T-cell (primary cell): ENCODE data around the gene RIIAD1. TPM values are rescaled to one million over a fixed set of nuclear protein-coding genes. Genes with fewer than 3 reads are reported as not detected.

ENCODE experiments used
- ATAC-seq, 4 experiments: fragments of 200-7000 bp in 3 of 4; fragments of 150-1000 bp in 1 of 4; cut with Tn5 transposase; replicated peaks in 1 of 4; 1 replicate in 3 of 4; 2 replicates in 1 of 4; pipeline ENCODE4 v1.10.0; 2021; ENCODE audit warnings: moderate library complexity in 3 of 4, mild to moderate bottlenecking in 2 of 4, moderate number of reproducible peaks in 1 of 4
- CTCF ChIA-PET, 2 donors: fragments of 300-600 bp; sonication (Branson Sonifier 250); formaldehyde crosslinking; loops; one replicate each; lab custom pipeline; 2022; ENCODE audit warnings: antibody characterized with exemption in 2 of 2; lab: Charles Lee
- POLR2A ChIA-PET, 2 donors: fragments of 300-600 bp; sonication (Branson Sonifier 250); formaldehyde crosslinking; loops; one replicate each; lab custom pipeline; 2022; ENCODE audit warnings: antibody characterized with exemption in 2 of 2; lab: Charles Lee
- DNase-seq, 35 experiments: peaks; one replicate each; pipeline versions ENCODE4 v3.0.0 to v3.0.0-alpha.2; 2013 to 2023
- H3K27ac ChIP-seq: one replicate; pipeline ENCODE4 v1.5.1; 2013; ENCODE audit warnings: low read length
- H3K27me3 ChIP-seq, 2 experiments: replicated peaks in 1 of 2; 1 replicate in 1 of 2; 2 replicates in 1 of 2; pipeline versions ENCODE4 v1.6.1 to v1.7.0; 2013; ENCODE audit warnings: low read length in 1 of 2, mixed read lengths in 1 of 2; ENCODE audit not compliant: control insufficient read depth in 2 of 2, insufficient read depth in 2 of 2; ENCODE audit errors: extremely low read depth in 1 of 2
- H3K36me3 ChIP-seq, 2 donors: 1 replicate in 1 of 2; 2 replicates in 1 of 2; pipeline versions ENCODE4 v1.6.1 to v1.7.0; 2013; ENCODE audit warnings: low read length in 1 of 2; ENCODE audit not compliant: control insufficient read depth in 2 of 2, insufficient read depth in 1 of 2; ENCODE audit errors: extremely low read depth in 1 of 2
- H3K4me1 ChIP-seq, 2 experiments: 1 replicate in 1 of 2; 2 replicates in 1 of 2; pipeline versions ENCODE4 v1.6.1 to v1.7.0; 2013; ENCODE audit warnings: low read length in 2 of 2, mixed read lengths in 1 of 2; ENCODE audit not compliant: insufficient read depth in 2 of 2, control insufficient read depth in 1 of 2; ENCODE audit errors: extremely low read depth in 1 of 2
- H3K4me3 ChIP-seq, 2 donors: 1 replicate in 1 of 2; 2 replicates in 1 of 2; pipeline versions ENCODE4 v1.5.1 to v1.7.0; 2013; ENCODE audit warnings: mild to moderate bottlenecking in 2 of 2, low read length in 1 of 2, moderate library complexity in 1 of 2; ENCODE audit not compliant: control insufficient read depth in 1 of 2; ENCODE audit errors: extremely low read depth in 1 of 2
- H3K9me3 ChIP-seq: 2 replicates; pipeline ENCODE4 v1.7.0; 2013
- H3K27ac Mint-ChIP-seq, 2 donors: one replicate each; pipeline ENCODE4 v1.8.0; 2020 to 2021; ENCODE audit warnings: mild to moderate bottlenecking in 2 of 2, mixed read lengths in 2 of 2
- H3K27me3 Mint-ChIP-seq, 2 donors: one replicate each; pipeline ENCODE4 v1.8.0; 2021 to 2022; ENCODE audit warnings: mixed read lengths in 2 of 2
- H3K36me3 Mint-ChIP-seq: one replicate; pipeline ENCODE4 v1.8.0; 2021; ENCODE audit warnings: mixed read lengths
- H3K4me1 Mint-ChIP-seq, 3 donors: one replicate each; pipeline ENCODE4 v1.8.0; 2020 to 2022; ENCODE audit warnings: mixed read lengths in 3 of 3, mild to moderate bottlenecking in 1 of 3
- H3K4me3 Mint-ChIP-seq, 3 donors: one replicate each; pipeline ENCODE4 v1.8.0; 2020 to 2022; ENCODE audit warnings: mild to moderate bottlenecking in 3 of 3, mixed read lengths in 3 of 3, moderate library complexity in 3 of 3
- H3K9me3 Mint-ChIP-seq, 3 donors: one replicate each; pipeline ENCODE4 v1.8.0; 2020 to 2022; ENCODE audit warnings: mixed read lengths in 3 of 3
- WGBS: methylation state at CpG from one replicate; pipeline ENCODE4 v1.1.5; 2013; ENCODE audit warnings: missing lambda C conversion rate; ENCODE audit not compliant: insufficient coverage; 5-methylcytosine and 5-hydroxymethylcytosine counted together
- total RNA-seq, 35 experiments: library from RNA in 6 of 35; stranded (reverse) in 6 of 35; fragments of 120-200 nt in 1 of 35; gene quantifications; one replicate each; pipeline versions ENCODE4 v1.2.1 to v1.2.4 and lab custom pipeline; 2013 to 2026

The RIIAD1 gene
- total RNA-seq, 5 donors from 2014 or later (not counting 1 experiment from before 2014, with no cell fraction given): not detected

DNA sequence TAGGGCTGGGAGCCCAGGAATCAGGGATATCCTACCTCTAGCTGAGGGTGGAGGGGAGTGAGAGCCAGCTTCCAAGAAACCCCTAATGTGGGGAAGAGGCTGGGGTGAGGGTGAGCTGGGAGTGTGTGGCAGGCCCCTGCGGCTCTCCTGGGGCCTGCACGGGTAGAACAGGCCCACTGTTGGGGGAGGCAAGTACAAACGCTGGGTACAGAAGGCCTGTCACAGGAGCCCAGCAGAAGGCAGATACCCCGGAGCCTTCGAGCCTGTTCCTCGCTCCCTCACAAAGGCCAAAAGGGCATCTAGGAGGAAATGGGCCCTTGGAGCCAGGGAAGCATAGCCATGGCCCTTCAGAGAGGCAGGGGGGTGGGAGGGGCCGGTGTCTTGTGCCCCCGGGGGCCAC, 18.4 kb upstream of the RIIAD1 start:
- no peak overlapping the region for H3K27ac Mint-ChIP-seq
- ChIA-PET POLR2A (no interaction called here), CTCF (no interaction called here)
- no peaks in the 10 kb centered on the region for H3K27me3 Mint-ChIP-seq
- no peaks in the 10 kb centered on the region for H3K9me3 Mint-ChIP-seq
- Histone ChIP-seq H3K27me3 (no peaks in the 10 kb centered on the region), H3K27ac (no peak overlapping the region), H3K36me3 (peaks cover 3 to 28% of the 10 kb centered on the region in 2 donors), H3K4me3 (no peak overlapping the region), H3K9me3 (no peaks in the 10 kb centered on the region), H3K4me1 (peaks cover 0 to 5% of the 10 kb centered on the region in 2 experiments)
- H3K36me3 Mint-ChIP-seq: peaks cover 28% of the 10 kb centered on the region
- H3K4me3 Mint-ChIP-seq: no peak overlapping the region
- DNase-seq (no peak), ATAC-seq (peak in 1 of 4 experiments; percentile 21)
- WGBS: 68% methylated on average over 7 of the region's 8 CpGs
- H3K4me1 Mint-ChIP-seq: peaks cover 9 to 13% (median 11%) of the 10 kb centered on the region in 3 donors

DNA sequence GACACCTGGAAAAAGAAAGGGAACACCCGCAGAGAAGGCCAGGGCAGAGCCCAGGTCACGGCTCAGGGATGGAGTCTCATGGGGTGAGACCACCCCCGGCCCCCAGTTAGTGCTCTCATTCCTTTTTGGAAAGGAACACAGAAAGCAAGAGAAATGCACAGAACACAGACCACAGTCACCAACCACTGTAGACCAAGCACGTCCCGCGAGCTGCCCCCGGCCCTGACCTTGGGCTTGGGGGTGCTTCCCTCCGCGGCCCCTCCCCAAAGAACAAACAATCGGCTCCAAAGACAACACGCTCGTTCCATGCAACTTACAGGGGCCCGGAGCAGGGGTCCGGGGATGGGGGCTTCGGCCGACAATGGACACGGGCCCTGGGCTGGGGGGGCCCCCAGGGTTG, 17.5 kb upstream of the RIIAD1 start:
- Mint-ChIP-seq H3K9me3 (no peaks in the 10 kb centered on the region), H3K4me3 (no peak overlapping the region), H3K27ac (no peak overlapping the region), H3K27me3 (no peaks in the 10 kb centered on the region), H3K4me1 (peaks cover 9 to 13% (median 11%) of the 10 kb centered on the region in 3 donors), H3K36me3 (peaks cover 25% of the 10 kb centered on the region)
- Histone ChIP-seq H3K9me3 (no peaks in the 10 kb centered on the region), H3K27ac (no peak overlapping the region), H3K36me3 (peaks cover 0 to 20% of the 10 kb centered on the region in 2 donors), H3K4me1 (peaks cover 0 to 5% of the 10 kb centered on the region in 2 experiments), H3K27me3 (no peaks in the 10 kb centered on the region), H3K4me3 (no peak overlapping the region)
- ChIA-PET POLR2A (no interaction called here), CTCF (no interaction called here)
- DNase-seq (no peak), ATAC-seq (no peak)
- 65% methylated on average over 6 of the region's 17 CpGs for WGBS

DNA sequence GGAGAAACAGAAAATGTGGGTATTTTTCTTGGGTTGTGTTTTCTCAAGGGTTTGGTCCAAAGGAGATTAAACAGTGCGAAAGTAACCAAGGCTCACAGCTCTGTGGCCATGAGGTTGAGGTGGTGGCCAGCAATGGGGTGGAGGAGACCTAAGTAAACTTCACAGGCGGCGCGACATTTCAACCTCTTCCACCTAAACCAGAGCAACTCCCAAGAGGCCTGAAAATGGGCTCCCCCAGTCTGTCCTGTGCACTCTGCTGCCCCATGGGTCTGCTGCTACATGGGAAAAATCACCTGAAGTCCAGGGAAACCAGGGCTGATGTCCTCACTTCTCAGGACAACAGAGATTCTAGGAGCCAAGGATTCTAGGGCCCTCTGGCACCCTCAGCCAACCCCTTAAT, 17.1 kb upstream of the RIIAD1 start:
- H3K27me3 ChIP-seq: no peaks in the 10 kb centered on the region
- peaks cover 21% of the 10 kb centered on the region for H3K36me3 Mint-ChIP-seq
- WGBS: no CpG with 5 or more reads among the region's 4 CpGs
- H3K4me1 ChIP-seq: peaks cover 0 to 5% of the 10 kb centered on the region in 2 experiments
- DNase-seq: no peak
- H3K4me1 Mint-ChIP-seq: peaks cover 9 to 13% (median 11%) of the 10 kb centered on the region in 3 donors
- no peak overlapping the region for H3K27ac ChIP-seq
- no peak overlapping the region for H3K4me3 Mint-ChIP-seq
- ATAC-seq: no peak
- no peaks in the 10 kb centered on the region for H3K27me3 Mint-ChIP-seq
- H3K36me3 ChIP-seq: peaks cover 0 to 16% of the 10 kb centered on the region in 2 donors
- no peaks in the 10 kb centered on the region for H3K9me3 ChIP-seq
- no peak overlapping the region for H3K4me3 ChIP-seq
- no peak overlapping the region for H3K27ac Mint-ChIP-seq
- H3K9me3 Mint-ChIP-seq: no peaks in the 10 kb centered on the region
- ChIA-PET CTCF (no interaction called here), POLR2A (no interaction called here)

DNA sequence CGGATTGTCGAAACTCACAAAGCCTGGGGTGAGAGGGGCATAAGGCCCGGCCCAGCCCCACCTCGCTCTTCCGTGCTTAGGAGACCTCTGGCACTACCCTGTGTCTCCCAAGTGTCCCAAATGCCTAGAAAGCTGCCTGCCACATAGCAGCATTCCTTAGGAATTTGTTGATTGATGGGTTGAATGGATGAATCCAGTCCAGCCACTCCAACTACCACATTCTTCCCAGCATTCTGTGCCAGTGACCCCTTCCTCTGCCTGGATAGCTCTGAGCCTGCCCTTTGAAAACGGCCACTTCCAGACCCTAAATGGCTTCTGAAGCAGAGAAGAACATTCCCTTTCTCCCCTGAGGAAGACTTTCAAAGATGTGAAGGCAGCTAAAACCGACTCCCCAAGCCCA, 16.2 kb upstream of the RIIAD1 start:
- no peak overlapping the region for H3K27ac ChIP-seq
- Mint-ChIP-seq H3K4me3 (no peak overlapping the region), H3K27ac (no peak overlapping the region), H3K36me3 (peaks cover 12% of the 10 kb centered on the region), H3K27me3 (no peaks in the 10 kb centered on the region), H3K4me1 (peaks cover 9 to 13% (median 11%) of the 10 kb centered on the region in 3 donors), H3K9me3 (no peaks in the 10 kb centered on the region)
- ATAC-seq (no peak), DNase-seq (no peak)
- H3K36me3 ChIP-seq: peaks cover 0 to 7% of the 10 kb centered on the region in 2 donors
- no peaks in the 10 kb centered on the region for H3K27me3 ChIP-seq
- POLR2A ChIA-PET: interaction anchor here in 1 of 2 donors (0.7 kb wide), 1 partner anchor 19 kb away, joined by 3 read pairs; no protein-coding TSS in a partner anchor
- no peaks in the 10 kb centered on the region for H3K9me3 ChIP-seq
- WGBS: 97% methylated on average over 3 of the region's 7 CpGs
- no peak overlapping the region for H3K4me3 ChIP-seq
- H3K4me1 ChIP-seq: peaks cover 0 to 5% of the 10 kb centered on the region in 2 experiments
- CTCF ChIA-PET: interaction anchor here in 1 of 2 donors (0.6 kb wide), 1 partner anchor 45 kb away, joined by 5 read pairs; no protein-coding TSS in a partner anchor

DNA sequence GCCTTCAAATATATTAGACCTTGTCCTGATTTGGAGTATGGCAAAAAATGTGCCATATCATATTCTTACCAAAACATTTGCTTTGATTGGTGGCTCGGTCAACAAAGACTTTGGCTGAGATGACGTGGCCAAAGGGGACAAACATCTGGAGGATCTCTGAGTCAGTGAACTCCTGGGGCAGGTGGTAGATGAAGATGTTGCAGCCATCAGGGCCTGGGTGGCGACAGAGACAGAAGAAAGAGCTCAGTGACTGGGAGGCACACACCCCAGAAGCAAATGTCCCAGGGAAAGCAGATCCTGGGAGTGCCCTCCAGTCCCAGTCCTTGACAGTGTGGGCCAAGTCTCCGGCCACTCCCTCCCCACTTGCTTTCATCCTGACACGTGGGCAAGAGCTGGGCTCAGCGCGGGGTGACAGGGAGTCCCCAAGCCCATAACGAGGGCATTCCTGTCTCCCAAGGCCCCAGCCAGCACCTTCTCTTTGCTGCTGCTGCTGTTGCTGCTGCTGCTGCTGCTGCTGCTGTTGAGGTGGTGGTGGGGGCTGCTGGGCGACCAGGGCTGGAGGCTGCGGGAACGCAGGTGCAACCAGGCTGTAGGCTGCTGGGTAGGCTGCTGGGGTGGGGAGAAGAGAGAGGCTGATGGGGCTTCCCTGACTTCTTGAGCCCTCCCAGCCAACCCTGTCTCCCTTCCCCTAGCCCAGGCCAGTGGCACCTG, 15.4 kb upstream of the RIIAD1 start:
- CTCF ChIA-PET: interaction anchor here in 1 of 2 donors (0.6 kb wide), 1 partner anchor 46 kb away, joined by 5 read pairs; no protein-coding TSS in a partner anchor

DNA sequence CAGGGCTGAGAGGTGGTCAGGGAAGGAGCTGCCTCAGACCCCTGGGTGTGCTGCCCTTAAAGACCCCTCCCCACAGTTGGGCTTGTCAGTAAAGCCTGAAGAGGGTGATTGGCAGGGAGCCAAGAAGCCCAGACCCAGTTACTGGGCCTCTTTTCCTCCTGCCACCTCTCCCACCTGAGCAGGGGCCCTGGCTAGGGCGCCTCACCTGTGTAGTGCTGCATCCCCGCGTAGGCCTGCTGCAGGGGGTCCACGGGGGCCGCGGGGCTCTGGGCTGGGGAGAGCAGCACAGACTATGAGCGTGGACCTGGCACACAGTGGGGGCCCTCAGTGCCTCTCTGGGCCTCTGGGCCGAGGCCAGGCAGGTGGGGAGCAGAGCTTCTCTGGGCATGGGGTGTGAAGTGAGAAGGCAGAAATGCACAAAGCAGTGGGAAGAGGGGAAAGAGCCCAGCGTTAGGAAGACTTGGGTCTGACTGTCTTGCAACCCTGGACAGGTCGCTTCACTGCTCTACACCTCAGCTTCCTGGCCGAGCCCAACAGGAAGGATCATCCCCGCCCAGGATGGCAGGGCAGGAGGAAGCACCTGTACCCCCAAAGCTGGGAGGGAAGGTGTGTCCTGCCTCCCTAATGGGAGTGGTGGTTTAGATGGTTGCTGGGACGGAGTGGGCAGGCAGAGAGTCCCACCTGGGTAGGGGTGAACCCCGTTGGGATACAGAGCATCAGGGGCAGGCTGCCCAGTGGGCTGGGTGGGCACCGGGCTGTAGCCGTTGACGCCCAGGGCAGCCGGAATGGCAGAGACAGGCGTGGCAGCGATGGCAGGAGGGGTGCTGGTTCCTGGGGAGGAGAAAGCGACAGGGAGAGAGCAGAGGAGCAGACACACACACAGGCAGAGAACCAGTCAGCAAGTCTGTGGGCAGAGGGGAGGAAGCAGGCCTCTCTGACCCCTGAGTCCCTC, 14.6 kb upstream of the RIIAD1 start:
- Histone ChIP-seq H3K27ac (no peak overlapping the region), H3K4me1 (peaks cover 0 to 5% of the 10 kb centered on the region in 2 experiments), H3K9me3 (no peaks in the 10 kb centered on the region), H3K27me3 (peaks cover 0 to 8% of the 10 kb centered on the region in 2 experiments), H3K4me3 (no peak overlapping the region), H3K36me3 (no peaks in the 10 kb centered on the region)
- Mint-ChIP-seq H3K27ac (no peak overlapping the region), H3K9me3 (no peaks in the 10 kb centered on the region), H3K4me3 (no peak overlapping the region), H3K36me3 (no peaks in the 10 kb centered on the region), H3K4me1 (peaks cover 9 to 13% (median 11%) of the 10 kb centered on the region in 3 donors), H3K27me3 (peaks cover 0 to 4% of the 10 kb centered on the region in 2 donors)
- ChIA-PET CTCF (no interaction called here), POLR2A (no interaction called here)
- 58% methylated on average over 13 of the region's 21 CpGs for WGBS
- DNase-seq (no peak), ATAC-seq (no peak)

More for the DNA sequence above, 15.4 kb upstream of the RIIAD1 start:
- H3K4me1 ChIP-seq: peaks cover 0 to 5% of the 10 kb centered on the region in 2 experiments
- H3K36me3 Mint-ChIP-seq: peaks cover 6% of the 10 kb centered on the region
- no peaks in the 10 kb centered on the region for H3K27me3 ChIP-seq
- no peaks in the 10 kb centered on the region for H3K9me3 ChIP-seq
- H3K4me3 ChIP-seq: no peak overlapping the region
- WGBS: 74% methylated on average over 4 of the region's 11 CpGs
- peaks cover 9 to 13% (median 11%) of the 10 kb centered on the region in 3 donors for H3K4me1 Mint-ChIP-seq
- no peak overlapping the region for H3K27ac Mint-ChIP-seq
- DNase-seq (no peak), ATAC-seq (no peak)
- peaks cover 0 to 3% of the 10 kb centered on the region in 2 donors for H3K36me3 ChIP-seq
- POLR2A ChIA-PET: no interaction called here
- no peak overlapping the region for H3K27ac ChIP-seq
- no peaks in the 10 kb centered on the region for H3K9me3 Mint-ChIP-seq
- H3K27me3 Mint-ChIP-seq: no peaks in the 10 kb centered on the region
- no peak overlapping the region for H3K4me3 Mint-ChIP-seq
